ENCODE data around the gene TMEM238.

The TMEM238 gene

DNA sequence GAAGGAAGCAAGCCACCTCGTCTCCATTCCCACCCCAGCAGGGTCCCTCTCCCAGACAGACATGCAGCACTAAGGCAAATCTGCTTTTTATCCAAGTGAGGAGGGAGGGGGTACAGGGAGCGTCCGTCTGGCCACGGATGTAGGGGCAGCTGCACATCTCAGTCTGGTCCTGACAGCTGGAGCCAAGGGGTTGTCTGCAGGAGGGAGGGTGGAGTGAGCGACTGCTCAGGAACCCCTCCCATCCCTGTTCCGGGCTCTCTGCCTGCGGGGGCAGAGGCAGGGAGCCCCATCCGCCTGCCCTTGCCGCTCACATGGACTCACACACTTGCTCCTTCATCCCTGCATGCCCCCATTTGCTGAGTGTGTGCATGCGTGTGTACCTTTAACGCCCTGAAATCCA is 4.9 kb downstream of the TMEM238 start:
- Histone ChIP-seq H3K27ac (ENCODE audit: low read depth, low read length) (no peak overlapping the region), H3K36me3 (ENCODE audit: control insufficient read depth in 1 of 2, insufficient read depth in 2 of 2, low read length in 2 of 2) (no peaks in the 10 kb centered on the region), H3K4me3 (ENCODE audit: low read depth in 1 of 2, low read length in 2 of 2) (no peak overlapping the region), H3K4me1 (ENCODE audit: control insufficient read depth in 1 of 2, insufficient read depth in 2 of 2, low read length in 2 of 2) (peaks cover 5 to 15% of the 10 kb centered on the region in 2 donors), H3K9me3 (ENCODE audit: control insufficient read depth in 1 of 2, low read length in 2 of 2) (no peaks in the 10 kb centered on the region), H3K27me3 (ENCODE audit: control insufficient read depth in 1 of 2, insufficient read depth in 2 of 2, low read length in 2 of 2) (peaks cover 3 to 5% of the 10 kb centered on the region in 2 donors), H3K9ac (ENCODE audit: low read depth in 1 of 2, low read length in 2 of 2) (no peak overlapping the region)

GRCh38 chr19:55377356-55378131 is 6.5 kb downstream of the TMEM238 start:
- H3K9ac ChIP-seq (ENCODE audit: low read depth in 1 of 2, low read length in 2 of 2), result no peak overlapping the region
- H3K4me1 ChIP-seq (ENCODE audit: control insufficient read depth in 1 of 2, insufficient read depth in 2 of 2, low read length in 2 of 2), result peaks cover 0 to 6% of the 10 kb centered on the region in 2 donors
- no peak overlapping the region for H3K27ac ChIP-seq (ENCODE audit: low read depth, low read length)
- H3K9me3 ChIP-seq (ENCODE audit: control insufficient read depth in 1 of 2, low read length in 2 of 2), result no peaks in the 10 kb centered on the region
- H3K27me3 ChIP-seq (ENCODE audit: control insufficient read depth in 1 of 2, insufficient read depth in 2 of 2, low read length in 2 of 2), result peaks cover 13 to 16% of the 10 kb centered on the region in 2 donors
- H3K4me3 ChIP-seq (ENCODE audit: low read depth in 1 of 2, low read length in 2 of 2), result no peak overlapping the region
- H3K36me3 ChIP-seq (ENCODE audit: control insufficient read depth in 1 of 2, insufficient read depth in 2 of 2, low read length in 2 of 2), result no peaks in the 10 kb centered on the region

DNA sequence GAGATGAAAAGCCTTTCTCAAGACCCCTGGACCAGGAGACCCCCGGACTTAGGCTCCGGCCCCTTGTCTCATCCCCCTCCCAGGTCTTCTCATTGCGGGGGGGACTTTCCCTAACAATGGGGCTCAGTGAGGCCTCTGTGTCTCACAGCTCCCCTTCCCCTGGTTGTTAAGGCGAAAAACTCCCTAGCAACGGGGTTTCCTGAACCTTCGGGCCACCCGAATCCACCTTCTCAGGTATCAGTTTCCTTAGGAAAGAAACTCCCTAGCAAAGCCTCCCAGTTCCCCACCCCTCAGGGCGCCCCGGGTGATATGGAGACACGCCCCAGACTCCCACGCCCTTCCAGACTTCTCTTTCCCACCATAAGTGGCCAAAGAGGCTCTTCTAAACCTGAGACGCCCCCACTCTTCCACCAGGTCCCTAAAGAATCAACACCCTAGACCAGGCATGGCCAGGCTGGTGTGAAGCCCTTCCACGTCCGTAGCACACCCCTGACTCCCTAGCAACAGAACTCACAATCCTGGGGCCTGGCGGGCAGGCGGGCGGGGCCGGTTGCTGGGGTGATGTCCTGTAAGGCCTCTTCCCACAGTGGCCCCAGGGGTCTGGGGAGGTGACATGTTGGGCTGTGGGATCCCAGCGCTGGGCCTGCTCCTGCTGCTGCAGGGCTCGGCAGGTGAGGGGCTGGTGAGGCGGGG is 7.7 kb downstream of the TMEM238 start, which contains the start of gene TMEM190:
Gene TMEM190 (plus strand): TSS at position 586 of the 693 bp plus-strand sequence. CDS start 28 bp downstream, at position 614.
- no peaks in the 10 kb centered on the region for H3K9me3 ChIP-seq (ENCODE audit: control insufficient read depth in 1 of 2, low read length in 2 of 2)
- H3K4me1 ChIP-seq (ENCODE audit: control insufficient read depth in 1 of 2, insufficient read depth in 2 of 2, low read length in 2 of 2), result peaks cover 0 to 6% of the 10 kb centered on the region in 2 donors
- no peak within 1 kb of the TSS for H3K4me3 ChIP-seq (ENCODE audit: low read depth in 1 of 2, low read length in 2 of 2)
- H3K27ac ChIP-seq (ENCODE audit: low read depth, low read length), result no peak within 1 kb of the TSS
- H3K9ac ChIP-seq (ENCODE audit: low read depth in 1 of 2, low read length in 2 of 2), result no peak within 1 kb of the TSS
- H3K27me3 ChIP-seq (ENCODE audit: control insufficient read depth in 1 of 2, insufficient read depth in 2 of 2, low read length in 2 of 2), result peaks cover 21 to 26% of the 10 kb centered on the region in 2 donors
- H3K36me3 ChIP-seq (ENCODE audit: control insufficient read depth in 1 of 2, insufficient read depth in 2 of 2, low read length in 2 of 2), result no peaks in the 10 kb centered on the region

- H3K27me3 ChIP-seq (ENCODE audit: control insufficient read depth in 1 of 2, insufficient read depth in 2 of 2, low read length in 2 of 2), result peaks cover 36 to 39% of the 10 kb centered on the region in 2 donors
- peaks cover 0 to 6% of the 10 kb centered on the region in 2 donors for H3K4me1 ChIP-seq (ENCODE audit: control insufficient read depth in 1 of 2, insufficient read depth in 2 of 2, low read length in 2 of 2)
Measured at GRCh38 chr19:55373993-55374757, 9.9 kb downstream of the TMEM238 start.

GRCh38 chr19:55373306-55373992 is 10.6 kb downstream of the TMEM238 start:
- Histone ChIP-seq H3K4me1 (ENCODE audit: control insufficient read depth in 1 of 2, insufficient read depth in 2 of 2, low read length in 2 of 2) (peaks cover 0 to 6% of the 10 kb centered on the region in 2 donors), H3K36me3 (ENCODE audit: control insufficient read depth in 1 of 2, insufficient read depth in 2 of 2, low read length in 2 of 2) (no peaks in the 10 kb centered on the region), H3K27ac (ENCODE audit: low read depth, low read length) (no peak overlapping the region), H3K4me3 (ENCODE audit: low read depth in 1 of 2, low read length in 2 of 2) (no peak overlapping the region), H3K9ac (ENCODE audit: low read depth in 1 of 2, low read length in 2 of 2) (no peak overlapping the region), H3K9me3 (ENCODE audit: control insufficient read depth in 1 of 2, low read length in 2 of 2) (no peaks in the 10 kb centered on the region), H3K27me3 (ENCODE audit: control insufficient read depth in 1 of 2, insufficient read depth in 2 of 2, low read length in 2 of 2) (peaks cover 44 to 46% of the 10 kb centered on the region in 2 donors)

More at GRCh38 chr19:55373993-55374757, 9.9 kb downstream of the TMEM238 start:
- Histone ChIP-seq H3K36me3 (ENCODE audit: control insufficient read depth in 1 of 2, insufficient read depth in 2 of 2, low read length in 2 of 2) (no peaks in the 10 kb centered on the region), H3K9ac (ENCODE audit: low read depth in 1 of 2, low read length in 2 of 2) (no peak overlapping the region), H3K27ac (ENCODE audit: low read depth, low read length) (no peak overlapping the region), H3K4me3 (ENCODE audit: low read depth in 1 of 2, low read length in 2 of 2) (no peak overlapping the region), H3K9me3 (ENCODE audit: control insufficient read depth in 1 of 2, low read length in 2 of 2) (no peaks in the 10 kb centered on the region)

GRCh38 chr19:55372316-55373081 is 11.6 kb downstream of the TMEM238 start:
- no peaks in the 10 kb centered on the region for H3K36me3 ChIP-seq (ENCODE audit: control insufficient read depth in 1 of 2, insufficient read depth in 2 of 2, low read length in 2 of 2)
- peaks cover 47 to 53% of the 10 kb centered on the region in 2 donors for H3K27me3 ChIP-seq (ENCODE audit: control insufficient read depth in 1 of 2, insufficient read depth in 2 of 2, low read length in 2 of 2)
- H3K4me3 ChIP-seq (ENCODE audit: low read depth in 1 of 2, low read length in 2 of 2), result no peak overlapping the region

GRCh38 chr19:55370305-55370988 is 13.6 kb downstream of the TMEM238 start, which contains the start of gene IL11:
TSS of gene IL11 (minus strand) at chr19:55370463. CDS start at chr19:55370310, 153 bp downstream.
- no peak within 1 kb of the TSS for H3K27ac ChIP-seq (ENCODE audit: low read depth, low read length)
- no peaks in the 10 kb centered on the region for H3K4me1 ChIP-seq (ENCODE audit: control insufficient read depth in 1 of 2, insufficient read depth in 2 of 2, low read length in 2 of 2)
- peaks cover 47 to 49% of the 10 kb centered on the region in 2 donors for H3K27me3 ChIP-seq (ENCODE audit: control insufficient read depth in 1 of 2, insufficient read depth in 2 of 2, low read length in 2 of 2)
- no peaks in the 10 kb centered on the region for H3K36me3 ChIP-seq (ENCODE audit: control insufficient read depth in 1 of 2, insufficient read depth in 2 of 2, low read length in 2 of 2)
- H3K9me3 ChIP-seq (ENCODE audit: control insufficient read depth in 1 of 2, low read length in 2 of 2), result no peaks in the 10 kb centered on the region
- H3K4me3 ChIP-seq (ENCODE audit: low read depth in 1 of 2, low read length in 2 of 2), result peak within 1 kb of the TSS in 1 of 2 donors; percentile 21
- H3K9ac ChIP-seq (ENCODE audit: low read depth in 1 of 2, low read length in 2 of 2), result no peak within 1 kb of the TSS

More at GRCh38 chr19:55372316-55373081, 11.6 kb downstream of the TMEM238 start:
- no peak overlapping the region for H3K9ac ChIP-seq (ENCODE audit: low read depth in 1 of 2, low read length in 2 of 2)
- no peak overlapping the region for H3K27ac ChIP-seq (ENCODE audit: low read depth, low read length)
- H3K9me3 ChIP-seq (ENCODE audit: control insufficient read depth in 1 of 2, low read length in 2 of 2), result no peaks in the 10 kb centered on the region
- H3K4me1 ChIP-seq (ENCODE audit: control insufficient read depth in 1 of 2, insufficient read depth in 2 of 2, low read length in 2 of 2), result peaks cover 0 to 6% of the 10 kb centered on the region in 2 donors

DNA sequence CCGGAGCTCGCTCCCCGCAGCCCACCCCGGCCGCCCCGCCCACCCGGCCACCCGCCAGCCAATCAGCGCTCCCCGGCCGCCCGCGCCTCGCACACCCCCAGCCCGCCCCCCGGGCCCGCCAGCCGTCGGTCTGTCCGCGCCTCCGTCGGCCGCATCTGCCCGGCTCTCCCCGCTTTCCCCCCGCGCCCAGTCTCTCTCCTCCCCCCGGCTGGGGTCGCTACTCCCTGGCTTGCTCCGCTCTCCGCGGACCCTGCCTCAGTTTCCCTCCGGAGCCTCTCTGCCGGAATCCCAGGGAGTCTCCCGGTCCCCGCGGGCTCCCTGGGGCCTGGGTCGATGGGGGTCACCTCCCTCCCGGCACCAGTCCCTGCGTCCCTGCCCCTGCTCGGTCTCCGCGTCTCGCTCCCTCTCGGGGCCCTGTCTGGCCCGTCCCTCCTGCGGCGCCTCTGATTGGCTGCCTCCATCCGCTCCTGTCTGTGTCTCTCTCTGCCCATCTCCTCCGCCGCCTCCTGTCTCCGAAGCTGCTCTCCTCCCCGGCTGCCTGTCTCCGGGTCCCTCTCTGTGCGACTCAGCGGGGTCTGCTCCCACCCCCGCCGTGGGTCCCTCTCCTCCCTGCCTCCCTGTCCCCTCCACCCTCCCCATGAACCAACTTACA is 14.3 kb downstream of the TMEM238 start:
- Histone ChIP-seq H3K4me3 (ENCODE audit: low read depth in 1 of 2, low read length in 2 of 2) (peak overlapping the region in 1 of 2 donors; percentile 21), H3K27me3 (ENCODE audit: control insufficient read depth in 1 of 2, insufficient read depth in 2 of 2, low read length in 2 of 2) (peaks cover 47 to 49% of the 10 kb centered on the region in 2 donors), H3K9ac (ENCODE audit: low read depth in 1 of 2, low read length in 2 of 2) (no peak overlapping the region), H3K36me3 (ENCODE audit: control insufficient read depth in 1 of 2, insufficient read depth in 2 of 2, low read length in 2 of 2) (no peaks in the 10 kb centered on the region), H3K27ac (ENCODE audit: low read depth, low read length) (no peak overlapping the region), H3K9me3 (ENCODE audit: control insufficient read depth in 1 of 2, low read length in 2 of 2) (no peaks in the 10 kb centered on the region), H3K4me1 (ENCODE audit: control insufficient read depth in 1 of 2, insufficient read depth in 2 of 2, low read length in 2 of 2) (no peaks in the 10 kb centered on the region)

Measured in duodenal mucosa (tissue), 2 donors.